Small intestine (tissue), 7 donors: ENCODE data around the gene SERINC5. TPM values are rescaled to one million over a fixed set of nuclear protein-coding genes. Genes with fewer than 3 reads are reported as not detected.

Experiments
- DNase-seq, 2 donors: peaks; one replicate each; pipeline versions ENCODE4 v3.0.0 to v3.0.0-alpha.2; 2013
- FAIRE-seq: peaks from 2 replicates; lab custom pipeline; 2012; peaks lifted over from hg19 to GRCh38; lab: Jason Lieb, UNC
- H3K27ac ChIP-seq, 3 donors: one replicate each; pipeline ENCODE4 v1.5.1; 2013; ENCODE audit warnings: low read length in 2 of 3, mild to moderate bottlenecking in 2 of 3, control low read depth in 1 of 3, inconsistent platforms in 1 of 3, low read depth in 1 of 3, moderate library complexity in 1 of 3
- H3K27me3 ChIP-seq, 3 donors: one replicate each; pipeline ENCODE4 v1.6.1; 2013; ENCODE audit warnings: low read length in 3 of 3, inconsistent platforms in 1 of 3; ENCODE audit not compliant: control insufficient read depth in 3 of 3, insufficient read depth in 3 of 3
- H3K36me3 ChIP-seq, 3 donors: one replicate each; pipeline ENCODE4 v1.6.1; 2013; ENCODE audit warnings: low read length in 3 of 3, inconsistent platforms in 1 of 3, low read depth in 1 of 3, mild to moderate bottlenecking in 1 of 3, moderate library complexity in 1 of 3; ENCODE audit not compliant: control insufficient read depth in 3 of 3, insufficient read depth in 2 of 3
- H3K4me1 ChIP-seq, 3 donors: one replicate each; pipeline ENCODE4 v1.6.1; 2013; ENCODE audit warnings: low read length in 2 of 3, inconsistent platforms in 1 of 3, low read depth in 1 of 3, mild to moderate bottlenecking in 1 of 3, moderate library complexity in 1 of 3; ENCODE audit not compliant: control insufficient read depth in 3 of 3, insufficient read depth in 2 of 3
- H3K4me3 ChIP-seq, 3 donors: one replicate each; pipeline ENCODE4 v1.5.1; 2013; ENCODE audit warnings: low read length in 3 of 3, control low read depth in 1 of 3, inconsistent platforms in 1 of 3, low read depth in 1 of 3, mild to moderate bottlenecking in 1 of 3, moderate library complexity in 1 of 3
- H3K9me3 ChIP-seq, 2 donors: one replicate each; pipeline ENCODE4 v1.6.1; 2013; ENCODE audit warnings: low read depth in 1 of 2, low read length in 1 of 2; ENCODE audit not compliant: control insufficient read depth in 2 of 2, insufficient read depth in 1 of 2
- WGBS, 3 donors: extraction: QIAGEN DNeasy Blood & Tissue Kit; methylation state at CpG; one replicate each; pipeline ENCODE4 v1.1.7; 2013; 5-methylcytosine and 5-hydroxymethylcytosine counted together
- polyA plus RNA-seq, 4 donors: library from polyadenylated mRNA; stranded (reverse) in 3 of 4; unstranded in 1 of 4; fragments of 200-250 nt in 3 of 4; fragments of 120-200 nt in 1 of 4; gene quantifications; one replicate each; pipeline versions ENCODE4 v1.2.1 to v1.2.3, GENCODE V29; 2013
- donor health status: healthy with polysubstance abuse.
- donor health status: control.
- donor health status: control.
- donor health status: Bipolar disorder and iron deficiency.
- donor health status: healthy.

Gene SERINC5
- polyA plus RNA-seq, 4 donors: 1.9 to 62.9 (median 7.6) TPM

DNA sequence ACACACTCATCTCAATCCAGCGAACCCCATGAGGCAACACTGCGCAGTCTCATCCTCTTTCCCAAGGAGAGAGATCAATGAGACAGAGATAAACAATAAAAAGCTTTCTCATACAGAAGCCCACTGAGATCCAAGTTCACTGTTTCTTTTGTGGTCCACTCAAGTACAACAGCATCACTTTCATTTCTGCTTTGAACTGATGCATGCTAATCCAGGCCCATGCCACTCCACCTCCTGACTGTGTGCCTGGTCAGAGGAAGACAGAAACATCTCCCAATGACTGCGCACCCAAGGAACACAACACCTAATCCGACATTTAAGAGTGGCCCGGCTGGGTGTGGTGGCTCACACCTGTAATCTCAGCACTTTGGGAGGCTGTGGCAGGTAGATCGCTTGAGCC lies 104.0 kb downstream of the SERINC5 start:
- Histone ChIP-seq H3K4me3 (no peak overlapping the region), H3K36me3 (peaks cover 0 to 61% (median 8%) of the 10 kb centered on the region in 3 donors), H3K4me1 (no peaks in the 10 kb centered on the region), H3K9me3 (no peaks in the 10 kb centered on the region), H3K27ac (no peak overlapping the region), H3K27me3 (no peaks in the 10 kb centered on the region)
- no peak for FAIRE-seq
- 95 to 97% (median 96%) methylated on average over 6 of the region's 6 CpGs for WGBS, 3 donors
- no peak for DNase-seq

GRCh38 chr5:80150731-80151130 lies 105.1 kb downstream of the SERINC5 start:
- no peaks in the 10 kb centered on the region for H3K9me3 ChIP-seq
- DNase-seq (no peak), FAIRE-seq (no peak)
- H3K27ac ChIP-seq: no peak overlapping the region
- peaks cover 0 to 65% (median 8%) of the 10 kb centered on the region in 3 donors for H3K36me3 ChIP-seq
- H3K4me1 ChIP-seq: no peaks in the 10 kb centered on the region
- no peak overlapping the region for H3K4me3 ChIP-seq
- H3K27me3 ChIP-seq: no peaks in the 10 kb centered on the region
- 78 to 92% (median 84%) methylated on average over 11 of the region's 11 CpGs for WGBS, 3 donors

DNA sequence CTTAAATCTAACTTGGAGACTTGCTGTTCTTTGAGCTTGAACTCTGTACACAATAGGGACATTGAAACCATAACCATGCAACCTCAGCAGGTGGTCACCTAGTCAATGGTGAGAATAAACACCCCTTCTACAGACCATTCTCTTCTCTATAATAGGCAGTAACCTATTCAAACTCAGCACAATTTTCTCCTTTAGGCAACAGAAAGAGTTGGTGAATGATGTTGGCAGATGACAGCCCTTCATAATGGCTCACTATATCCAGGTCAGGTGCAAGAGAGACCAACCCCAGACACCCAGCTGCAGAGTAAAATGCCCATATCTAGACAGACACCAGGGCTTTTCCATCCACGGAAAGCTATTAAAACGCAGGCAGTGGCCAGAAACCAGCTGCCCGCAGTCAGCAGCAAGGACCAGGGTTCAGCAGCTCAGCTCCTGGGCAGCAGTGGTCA lies 106.7 kb downstream of the SERINC5 start:
- Histone ChIP-seq H3K27ac (no peak overlapping the region), H3K27me3 (no peaks in the 10 kb centered on the region), H3K4me1 (no peaks in the 10 kb centered on the region), H3K4me3 (no peak overlapping the region), H3K36me3 (peaks cover 0 to 58% (median 8%) of the 10 kb centered on the region in 3 donors), H3K9me3 (no peaks in the 10 kb centered on the region)
- DNase-seq (no peak), FAIRE-seq (no peak)
- WGBS, 3 donors: 80 to 89% (median 84%) methylated on average over 3 of the region's 3 CpGs

DNA sequence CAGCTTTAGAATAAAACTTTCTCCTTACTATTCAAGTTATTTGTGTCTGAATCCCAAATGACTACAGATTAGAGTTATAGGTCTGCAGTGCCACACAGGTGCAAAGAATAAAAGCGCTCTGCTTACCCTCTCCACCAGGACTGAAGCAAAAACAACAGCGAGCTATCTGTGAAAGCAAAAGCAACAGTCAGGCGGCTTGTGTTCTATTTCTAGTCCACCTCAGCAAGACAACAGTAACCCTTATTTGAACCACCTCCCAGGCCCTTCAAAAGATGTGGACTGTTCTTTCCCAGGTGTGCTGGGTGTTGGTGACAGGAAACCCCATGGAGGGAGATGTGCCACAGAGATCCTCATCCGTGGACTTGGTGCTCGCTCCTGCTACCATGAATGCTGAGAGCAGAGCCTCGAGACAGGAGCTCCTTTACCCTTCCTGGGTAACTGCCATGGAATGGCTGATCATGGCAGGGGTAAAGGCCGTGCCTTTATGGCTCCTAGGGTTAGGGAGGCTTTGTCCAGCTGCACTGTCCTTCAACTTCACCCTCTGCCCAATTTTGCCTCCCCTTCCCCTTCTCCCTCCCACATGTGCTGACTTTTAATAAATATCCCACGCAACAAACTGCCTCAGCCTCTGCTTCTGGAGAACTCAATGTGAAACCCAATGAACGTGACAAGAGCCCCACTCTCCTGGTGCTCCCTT lies 108.6 kb downstream of the SERINC5 start:
- WGBS, 3 donors: 89 to 95% (median 93%) methylated on average over 9 of the region's 9 CpGs

GRCh38 chr5:80146046-80146445 lies 109.8 kb downstream of the SERINC5 start:
- FAIRE-seq (no peak), DNase-seq (no peak)
- Histone ChIP-seq H3K4me1 (peaks cover 0 to 2% (median 0%) of the 10 kb centered on the region in 3 donors), H3K4me3 (no peak overlapping the region), H3K36me3 (peaks cover 5 to 56% (median 13%) of the 10 kb centered on the region in 3 donors), H3K27me3 (no peaks in the 10 kb centered on the region), H3K27ac (no peak overlapping the region), H3K9me3 (no peaks in the 10 kb centered on the region)
- WGBS, 3 donors: 92 to 93% (median 93%) methylated on average over 9 of the region's 9 CpGs

More for the DNA sequence above, 108.6 kb downstream of the SERINC5 start:
- DNase-seq: no peak
- H3K4me1 ChIP-seq: no peaks in the 10 kb centered on the region
- FAIRE-seq: no peak
- H3K27ac ChIP-seq: no peak overlapping the region
- H3K36me3 ChIP-seq: peaks cover 5 to 60% (median 13%) of the 10 kb centered on the region in 3 donors
- no peaks in the 10 kb centered on the region for H3K9me3 ChIP-seq
- no peaks in the 10 kb centered on the region for H3K27me3 ChIP-seq
- no peak overlapping the region for H3K4me3 ChIP-seq

DNA sequence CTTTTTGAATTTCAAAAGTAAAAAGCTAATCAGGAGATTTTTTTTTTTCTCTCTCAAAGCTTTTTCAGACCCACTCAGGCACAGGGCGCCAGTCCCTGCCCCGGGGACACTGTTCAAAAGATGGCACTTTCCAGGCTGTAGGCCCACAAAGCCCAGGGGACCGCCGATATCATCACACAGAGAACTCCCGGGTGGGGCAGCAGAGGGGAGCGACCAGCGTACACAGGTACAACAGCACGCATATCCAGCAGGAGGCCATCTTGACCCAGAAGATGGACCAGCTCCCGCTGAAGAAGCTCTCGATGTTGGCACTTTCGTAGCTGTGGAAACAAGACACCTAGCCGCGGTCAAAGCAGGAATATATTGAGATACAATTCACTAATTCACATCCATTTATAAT lies 112.4 kb downstream of the SERINC5 start:
- peaks cover 0 to 2% (median 0%) of the 10 kb centered on the region in 3 donors for H3K4me1 ChIP-seq
- no peak overlapping the region for H3K4me3 ChIP-seq
- H3K9me3 ChIP-seq: no peaks in the 10 kb centered on the region
- FAIRE-seq (no peak), DNase-seq (no peak)
- 88 to 95% (median 90%) methylated on average over 13 of the region's 13 CpGs for WGBS, 3 donors
- H3K27ac ChIP-seq: no peak overlapping the region
- H3K27me3 ChIP-seq: no peaks in the 10 kb centered on the region
- peaks cover 7 to 40% (median 11%) of the 10 kb centered on the region in 3 donors for H3K36me3 ChIP-seq

DNA sequence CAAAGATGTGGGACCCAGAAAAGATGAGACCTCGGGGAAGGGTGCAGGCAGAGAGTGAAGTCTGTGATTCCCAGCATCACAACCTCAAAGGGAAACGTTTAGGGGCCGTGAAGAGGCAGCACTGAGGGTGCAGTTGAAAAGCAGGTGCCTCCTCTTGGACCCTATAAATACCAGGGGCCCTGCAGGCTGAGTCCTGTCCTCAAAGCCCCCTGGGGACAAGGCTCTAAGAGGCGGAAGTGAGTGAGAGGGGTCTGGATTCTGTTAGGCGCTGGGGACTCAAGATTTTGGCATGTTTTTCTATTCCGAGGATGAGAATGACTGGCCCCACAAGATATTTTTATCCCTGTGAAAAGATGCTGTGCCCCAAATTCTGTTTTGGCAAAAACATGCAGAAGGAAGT lies 112.9 kb downstream of the SERINC5 start:
- H3K27ac ChIP-seq: no peak overlapping the region

GRCh38 chr5:80141681-80142080 lies 114.2 kb downstream of the SERINC5 start:
- Histone ChIP-seq H3K36me3 (peaks cover 7 to 36% (median 11%) of the 10 kb centered on the region in 3 donors), H3K27ac (peak overlapping the region; percentile 2 to 77 (median 44)), H3K27me3 (no peaks in the 10 kb centered on the region), H3K4me3 (no peak overlapping the region), H3K4me1 (peaks cover 0 to 2% (median 0%) of the 10 kb centered on the region in 3 donors), H3K9me3 (no peaks in the 10 kb centered on the region)
- FAIRE-seq (no peak), DNase-seq (no peak)
- WGBS, 3 donors: 68 to 82% (median 81%) methylated on average over 3 of the region's 3 CpGs

More for the DNA sequence above, 112.9 kb downstream of the SERINC5 start:
- DNase-seq: no peak
- peaks cover 7 to 41% (median 11%) of the 10 kb centered on the region in 3 donors for H3K36me3 ChIP-seq
- H3K27me3 ChIP-seq: no peaks in the 10 kb centered on the region
- peaks cover 0 to 2% (median 0%) of the 10 kb centered on the region in 3 donors for H3K4me1 ChIP-seq
- FAIRE-seq: no peak
- WGBS, 3 donors: 70 to 91% (median 78%) methylated on average over 6 of the region's 6 CpGs
- H3K4me3 ChIP-seq: no peak overlapping the region
- H3K9me3 ChIP-seq: no peaks in the 10 kb centered on the region
